NCI-H2227 (cell line): ENCODE data around the gene PPFIA1.
A peak's percentile ranks its signal among the peaks of the same experiment; 100 is the strongest.

Source experiments
- DNase-seq: peaks from one replicate; lab custom pipeline; 2025; ENCODE audit not compliant: unreplicated experiment; lab: John Stamatoyannopoulos, UW

Gene PPFIA1

DNA sequence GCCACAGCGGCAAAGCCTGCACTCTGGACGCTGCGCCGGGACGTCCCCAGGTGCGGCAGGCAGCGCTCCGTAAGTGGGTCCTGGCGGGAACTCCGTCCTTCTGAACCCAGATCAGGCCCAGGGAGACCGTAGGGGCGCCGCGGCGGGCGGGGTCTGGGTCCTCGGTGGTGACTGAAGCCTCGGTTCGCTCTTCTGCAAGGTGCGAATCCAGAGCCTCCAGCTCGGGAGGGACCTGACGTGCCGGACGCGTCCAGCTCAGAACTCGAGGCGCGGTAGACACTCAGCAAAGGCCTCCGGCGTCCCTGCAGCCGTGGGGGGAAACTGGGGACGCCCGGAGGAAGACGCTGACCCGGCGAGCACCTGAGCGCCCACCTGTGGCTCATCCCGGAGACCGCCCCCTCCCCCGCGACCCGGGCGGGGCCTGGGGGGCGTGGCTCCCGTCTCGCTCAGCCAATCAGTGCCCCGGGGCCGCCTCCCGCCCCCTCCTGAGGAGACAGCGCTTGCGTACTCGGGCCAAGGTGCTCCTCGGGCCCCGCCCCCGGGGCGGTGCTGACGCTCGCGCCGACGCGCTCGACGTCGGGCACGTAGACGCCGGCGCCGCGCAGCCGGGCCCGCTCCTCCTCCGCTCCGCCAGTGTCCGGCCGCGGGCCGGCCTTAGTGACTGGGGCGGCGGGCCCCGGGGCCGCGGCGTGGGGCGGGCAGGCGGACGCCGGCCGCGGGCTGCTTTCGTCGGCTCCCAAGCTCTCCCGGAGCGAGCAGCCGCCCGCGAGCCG lies at the start of gene PPFIA1:
Gene PPFIA1 (plus strand): TSS at position 587 of the 773 bp plus-strand sequence. CDS start 1,483 bp downstream, outside the sequence.
- DNase-seq, result peak; percentile 99

DNA sequence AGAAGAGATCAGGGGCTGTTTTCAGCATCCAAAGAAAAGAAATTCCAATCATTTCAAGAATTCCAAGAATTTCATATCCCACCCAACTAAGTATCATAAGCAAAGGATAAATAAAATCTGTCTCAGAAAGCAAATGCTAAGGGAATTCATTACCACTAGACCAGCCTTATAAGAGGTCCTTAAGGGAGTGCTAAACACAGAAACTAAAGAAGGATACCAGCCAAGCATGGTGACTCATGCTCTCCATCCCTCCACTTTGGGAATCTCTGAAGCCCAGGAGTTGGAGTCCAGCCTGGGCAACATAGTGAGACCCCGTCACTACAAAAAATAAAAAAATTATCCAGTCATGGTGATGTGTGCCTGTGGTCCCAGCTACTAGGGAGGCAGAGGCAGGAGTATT lies 49.6 kb upstream of the PPFIA1 start:
- DNase-seq, result no peak

DNA sequence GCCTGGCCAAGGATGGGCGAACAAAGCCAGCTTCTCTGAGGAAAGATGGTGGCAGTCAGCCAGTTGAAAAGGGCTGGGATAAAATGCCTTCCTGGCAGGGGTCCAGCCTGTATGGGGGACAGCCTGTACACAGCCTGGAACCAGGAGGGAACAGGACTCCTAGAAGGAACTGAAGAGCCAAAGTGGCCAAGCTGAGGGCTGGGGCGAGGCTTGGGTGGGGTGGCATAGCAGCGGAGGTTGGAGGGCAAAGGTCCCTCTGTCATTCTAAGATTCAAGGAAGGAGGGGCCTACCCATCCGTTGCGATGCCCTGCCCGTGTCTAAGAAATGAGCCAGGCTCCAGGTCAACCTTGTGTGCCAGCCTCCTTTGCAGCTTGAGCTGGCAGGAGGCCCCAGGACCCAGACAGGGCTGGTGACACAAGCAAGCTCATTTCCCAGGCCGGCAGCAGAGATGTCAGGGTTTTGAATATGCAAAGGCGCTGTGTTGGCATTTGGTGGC lies 44.8 kb upstream of the PPFIA1 start:
- no peak for DNase-seq

DNA sequence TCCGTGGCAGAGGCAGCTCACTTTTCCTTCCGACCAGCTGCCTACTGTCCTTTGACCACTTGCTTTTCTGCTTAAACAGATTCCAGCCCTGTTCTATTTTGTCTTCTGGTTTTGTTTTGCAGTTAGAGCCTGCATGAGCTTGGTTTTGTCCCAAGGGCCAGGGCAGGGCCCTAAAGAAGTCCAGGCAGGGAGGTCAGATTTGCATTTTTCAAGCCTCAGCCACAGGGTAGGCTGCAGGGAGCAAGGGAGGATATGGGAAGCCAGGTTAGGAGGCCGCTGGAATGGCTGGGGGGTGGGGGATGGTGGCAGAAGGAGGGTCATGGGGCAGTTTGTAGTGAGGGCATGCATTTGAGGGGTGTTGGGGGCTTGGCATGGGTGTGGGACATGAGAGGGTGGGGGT lies 44.3 kb upstream of the PPFIA1 start:
- no peak for DNase-seq

DNA sequence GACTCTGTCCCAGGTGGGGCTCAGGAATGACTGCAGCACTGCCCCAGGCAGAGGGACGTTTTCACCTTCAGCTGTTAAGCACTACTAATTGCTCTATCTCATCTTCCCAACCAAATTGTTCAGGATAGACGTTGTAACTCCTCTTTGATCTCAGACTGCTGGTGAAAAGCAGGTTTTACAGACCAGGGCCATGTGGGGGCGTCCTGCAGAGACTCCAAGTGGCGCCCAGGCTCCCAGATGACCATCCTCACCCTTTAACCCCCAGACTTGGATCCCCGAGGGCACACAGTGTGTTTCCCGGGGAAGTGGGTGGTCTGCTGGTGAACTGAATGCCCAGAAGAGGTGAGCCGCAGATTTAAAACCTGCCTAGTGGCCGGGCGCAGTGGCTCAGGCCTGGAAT lies 43.5 kb upstream of the PPFIA1 start:
- no peak for DNase-seq

DNA sequence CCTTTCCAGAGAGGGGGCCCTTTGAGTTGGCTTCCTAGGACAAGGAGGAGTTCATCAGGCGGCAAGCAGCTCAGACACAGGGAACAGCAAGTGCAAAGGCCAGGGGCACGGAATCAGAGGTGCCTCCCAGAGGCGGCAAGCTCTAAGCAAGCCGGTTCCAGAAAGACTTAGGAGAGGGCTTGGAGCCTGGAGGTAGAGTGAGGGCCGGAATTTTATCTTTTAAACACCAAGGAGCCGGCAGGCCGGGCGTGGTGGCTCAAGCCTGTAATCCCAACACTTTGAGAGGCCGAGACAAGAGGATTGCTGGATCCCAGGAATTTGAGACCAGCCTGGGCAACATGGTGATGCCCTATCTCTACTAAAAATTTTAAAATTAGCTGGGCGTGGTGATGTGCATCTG lies 40.8 kb upstream of the PPFIA1 start:
- no peak for DNase-seq

DNA sequence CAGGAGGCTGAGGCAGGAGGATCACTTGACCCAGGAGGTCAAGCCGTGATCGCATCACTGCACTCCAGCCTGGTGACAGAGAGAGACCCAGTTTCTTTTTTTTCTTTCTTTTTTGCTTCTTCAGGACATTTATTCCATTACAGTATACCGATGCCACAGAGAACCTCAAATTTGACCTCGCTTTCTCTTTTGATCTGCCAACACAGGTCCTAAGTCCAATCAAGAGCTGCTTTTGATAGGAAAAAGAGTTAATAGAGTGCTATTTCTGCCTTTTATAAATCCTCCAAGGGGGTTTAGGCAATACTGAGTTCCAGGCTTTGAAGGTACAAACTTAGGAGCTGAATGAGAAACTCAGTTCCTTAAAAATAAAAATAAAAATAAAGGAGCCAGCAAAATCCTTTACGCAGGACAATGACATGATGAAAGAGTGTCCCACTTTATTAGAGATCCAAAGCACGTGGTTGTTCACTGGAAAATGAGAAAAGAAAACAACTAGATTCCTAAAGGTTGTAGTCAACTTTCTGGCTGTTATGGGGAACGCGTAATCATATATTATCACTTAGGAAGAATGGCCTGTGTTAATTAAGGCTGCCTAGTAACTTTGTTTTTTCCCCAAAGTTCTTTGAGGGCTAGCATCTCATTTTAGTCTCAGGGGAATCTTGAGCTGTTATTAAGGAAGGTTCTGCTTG lies 40.2 kb upstream of the PPFIA1 start:
- no peak for DNase-seq

DNA sequence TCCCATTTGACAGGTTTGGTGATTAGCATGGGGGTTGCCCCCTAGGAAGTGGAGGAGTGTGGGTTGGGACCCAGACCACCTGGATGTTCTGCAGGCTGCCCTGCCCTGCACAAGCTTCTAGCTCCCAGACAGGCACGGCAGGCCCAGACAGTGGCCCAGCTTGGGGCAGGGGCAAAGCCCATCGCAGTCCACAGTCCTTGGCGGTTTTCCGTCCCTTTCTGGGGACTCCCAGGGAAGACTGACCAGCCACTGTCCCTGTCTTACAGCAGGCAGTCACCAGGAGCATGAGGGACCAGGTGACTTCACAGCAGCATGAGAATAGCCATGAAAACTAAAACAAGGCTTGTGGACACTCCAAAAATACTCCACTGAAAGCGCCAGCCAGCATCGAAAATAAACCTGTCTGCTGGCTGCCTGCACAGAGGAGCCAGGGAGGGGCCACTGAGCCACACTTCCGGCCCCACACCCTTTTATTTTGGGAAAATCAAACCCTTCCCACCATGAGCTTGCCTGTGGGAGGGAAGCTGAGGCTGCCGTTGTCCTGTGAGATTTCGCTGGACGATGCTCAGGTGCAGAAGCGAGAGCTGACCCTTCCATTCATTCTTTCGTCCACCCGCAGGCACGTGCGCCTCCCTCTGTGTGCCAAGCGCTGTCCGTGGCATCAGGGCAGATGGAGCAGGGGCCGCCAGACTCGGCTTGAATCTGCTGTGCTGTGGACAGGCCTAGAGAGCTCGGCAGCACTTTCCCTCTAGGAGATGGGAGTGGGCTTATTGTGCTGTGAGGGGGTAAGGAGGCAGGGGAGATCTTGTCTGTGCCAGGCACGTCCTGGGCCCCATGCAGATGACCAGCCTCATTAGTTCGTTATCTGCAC lies 39.4 kb upstream of the PPFIA1 start:
- DNase-seq, result no peak

DNA sequence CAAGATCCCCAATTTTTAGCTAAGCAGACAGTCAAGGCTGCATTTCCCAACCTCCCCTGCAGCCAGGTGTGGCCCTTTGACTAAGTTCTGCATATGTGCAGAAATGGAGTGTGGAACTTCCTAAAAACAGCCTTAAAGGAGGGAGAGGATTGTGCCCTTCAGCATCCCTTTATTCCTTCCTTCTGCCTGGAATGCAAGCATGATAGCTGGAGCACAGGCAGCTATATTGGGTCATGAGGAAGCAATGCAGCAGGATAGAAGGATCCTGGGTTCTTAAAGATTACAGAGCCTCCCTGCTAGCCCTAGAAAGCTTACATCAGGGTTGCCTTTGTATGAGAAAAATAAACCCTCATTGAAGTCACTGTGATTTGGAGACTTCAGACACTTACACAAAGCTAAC lies 37.5 kb upstream of the PPFIA1 start:
- no peak for DNase-seq

DNA sequence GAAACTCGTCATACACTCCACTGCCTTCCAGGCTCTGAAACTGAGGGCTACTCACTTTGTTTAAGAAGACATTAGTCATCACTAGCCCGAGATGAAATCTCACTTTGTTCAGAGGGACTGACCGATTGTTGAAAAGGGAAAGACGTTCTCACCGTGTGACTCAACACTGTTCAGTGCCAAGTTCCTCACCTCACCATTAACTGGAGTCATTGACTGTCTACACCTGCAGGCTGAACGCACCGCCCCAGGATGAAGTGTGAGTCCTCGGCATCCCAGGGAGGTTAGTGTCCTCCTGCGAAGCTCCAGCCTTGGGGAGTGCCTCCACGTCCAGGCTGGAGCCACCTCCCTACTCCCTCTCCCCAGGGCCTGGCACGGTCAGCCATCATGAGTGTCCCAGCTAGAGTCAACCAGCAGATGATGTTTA lies 37.0 kb upstream of the PPFIA1 start:
- DNase-seq, result no peak

DNA sequence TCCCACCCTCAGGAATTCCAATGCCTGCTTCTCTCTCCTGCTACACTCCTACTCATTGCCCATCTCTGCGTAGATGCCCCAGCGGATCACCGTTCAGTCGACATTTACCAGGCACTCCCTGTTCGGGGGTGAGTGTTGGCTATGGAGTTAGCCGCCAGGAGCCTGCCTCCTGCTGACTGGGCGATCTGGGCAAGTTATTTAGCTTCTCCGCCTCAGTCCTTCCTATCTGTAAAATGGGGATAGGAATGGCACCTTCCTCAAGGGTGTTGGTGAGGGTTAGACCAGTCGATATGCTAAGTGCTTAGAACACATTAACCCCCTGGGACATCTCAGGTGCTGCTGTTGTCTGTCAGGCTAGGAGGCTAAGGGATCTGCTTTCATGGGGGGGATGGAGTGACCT lies 36.5 kb upstream of the PPFIA1 start:
- no peak for DNase-seq

DNA sequence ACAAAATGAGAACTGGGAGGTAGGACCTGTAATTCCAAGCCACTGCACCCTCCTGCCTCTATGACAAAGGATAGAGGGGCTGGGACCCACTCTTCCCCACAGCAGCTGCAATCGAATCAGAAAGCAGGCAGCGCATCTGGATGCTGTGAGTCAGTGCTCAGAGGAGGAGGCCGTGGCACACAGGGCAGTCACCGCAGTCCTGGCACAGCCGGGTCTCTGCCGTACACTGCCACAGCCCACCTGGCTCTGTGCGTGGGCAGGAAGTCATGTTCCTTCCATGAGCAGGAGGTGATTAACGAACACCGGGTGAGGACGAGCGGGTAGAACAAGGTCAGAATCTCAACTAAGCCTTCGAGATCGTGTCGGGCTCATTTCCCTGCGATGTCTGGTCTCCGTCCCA lies 30.2 kb upstream of the PPFIA1 start:
- DNase-seq, result no peak

DNA sequence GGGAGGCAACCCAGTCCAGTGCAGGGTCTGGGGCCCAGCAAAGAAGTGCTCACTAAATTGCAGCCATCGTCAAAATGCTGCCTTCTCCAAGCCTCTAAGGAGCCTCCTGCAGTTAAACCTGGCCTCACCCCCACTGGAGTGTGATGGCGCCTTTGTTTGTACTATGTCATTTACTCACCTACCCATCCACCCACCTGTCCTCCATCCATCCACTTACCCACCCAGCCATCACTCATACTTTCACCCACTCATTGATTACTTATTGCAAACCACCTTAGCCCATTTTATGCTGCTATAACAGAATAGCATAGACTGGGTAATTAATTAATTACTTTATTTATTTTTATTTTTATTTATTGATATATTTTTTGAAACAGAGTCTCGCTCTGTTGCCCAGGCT lies 28.8 kb upstream of the PPFIA1 start:
- DNase-seq, result no peak

DNA sequence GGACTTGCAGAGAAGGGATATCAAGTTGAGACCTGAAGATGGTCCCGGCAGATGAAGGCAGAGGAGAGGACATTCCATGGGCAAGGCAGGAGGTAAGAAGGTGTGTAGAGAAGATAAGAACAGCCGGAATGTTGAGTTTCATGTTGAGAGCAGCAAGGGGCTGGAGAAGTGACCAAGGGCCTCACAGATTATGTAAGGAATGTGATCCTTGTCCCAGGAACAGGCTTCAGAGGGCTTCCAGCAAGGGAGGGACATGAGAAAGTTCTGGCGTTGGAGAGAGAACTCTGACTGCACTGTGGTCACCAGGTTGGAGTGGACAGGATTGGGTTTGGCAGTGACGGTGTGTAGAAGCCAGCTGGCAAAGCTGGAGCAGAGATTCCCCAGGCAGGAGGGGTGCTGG lies 27.6 kb upstream of the PPFIA1 start:
- DNase-seq, result no peak

DNA sequence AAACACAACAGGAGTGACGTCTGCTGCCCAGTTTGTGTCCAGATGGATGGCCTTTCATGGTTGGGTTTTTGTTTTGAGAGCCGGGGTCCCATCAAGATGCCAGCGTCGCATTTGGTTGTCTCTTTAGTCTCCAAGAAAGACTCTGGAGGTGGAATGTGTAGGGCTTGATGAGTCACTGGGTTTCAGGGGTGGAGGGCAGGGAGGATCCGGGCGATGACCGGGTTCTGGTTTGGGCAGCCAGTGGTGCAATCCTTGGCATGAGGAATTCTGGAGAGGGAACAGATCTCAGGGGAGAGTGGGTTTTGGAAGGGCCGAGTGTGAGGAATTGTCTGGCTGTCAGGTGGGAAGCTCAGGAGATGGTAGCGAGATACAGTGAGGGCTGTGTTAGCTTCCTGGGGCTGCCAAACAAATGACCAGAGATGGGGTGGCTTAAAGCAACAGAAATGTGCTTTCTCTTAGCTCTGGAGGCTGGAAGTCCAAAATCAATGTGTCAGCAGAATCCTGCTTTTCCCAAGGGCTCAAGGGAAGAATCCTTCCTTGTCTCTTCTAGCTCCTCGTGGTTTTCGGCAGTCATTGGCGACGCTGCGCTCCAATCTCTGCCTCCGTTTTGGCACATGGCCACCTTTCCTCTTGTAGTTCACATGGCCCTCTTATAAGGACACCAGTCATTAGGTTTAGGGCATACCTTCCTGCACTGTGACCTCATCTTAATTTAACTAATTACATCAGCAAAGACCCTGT lies 26.4 kb upstream of the PPFIA1 start:
- no peak for DNase-seq

DNA sequence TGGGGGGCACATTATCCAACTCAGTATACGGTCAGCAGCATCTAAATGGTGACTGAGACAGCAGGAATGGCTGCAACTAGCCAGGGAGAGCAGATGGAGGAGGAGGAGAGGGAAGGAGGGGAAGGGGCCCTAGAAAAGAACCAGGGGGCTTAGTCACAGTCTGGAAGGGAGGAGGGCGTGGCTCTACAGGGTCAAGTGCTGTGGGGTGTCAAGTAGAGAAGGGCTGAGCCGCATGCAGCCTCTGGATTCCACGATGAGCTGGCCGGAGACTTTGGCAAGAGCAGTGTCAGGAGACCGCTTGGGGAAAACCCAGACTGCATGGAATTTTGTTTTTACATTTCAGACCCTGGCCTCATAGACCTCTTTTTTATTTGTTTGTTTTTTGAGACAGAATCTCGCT lies 25.8 kb upstream of the PPFIA1 start:
- DNase-seq, result no peak

DNA sequence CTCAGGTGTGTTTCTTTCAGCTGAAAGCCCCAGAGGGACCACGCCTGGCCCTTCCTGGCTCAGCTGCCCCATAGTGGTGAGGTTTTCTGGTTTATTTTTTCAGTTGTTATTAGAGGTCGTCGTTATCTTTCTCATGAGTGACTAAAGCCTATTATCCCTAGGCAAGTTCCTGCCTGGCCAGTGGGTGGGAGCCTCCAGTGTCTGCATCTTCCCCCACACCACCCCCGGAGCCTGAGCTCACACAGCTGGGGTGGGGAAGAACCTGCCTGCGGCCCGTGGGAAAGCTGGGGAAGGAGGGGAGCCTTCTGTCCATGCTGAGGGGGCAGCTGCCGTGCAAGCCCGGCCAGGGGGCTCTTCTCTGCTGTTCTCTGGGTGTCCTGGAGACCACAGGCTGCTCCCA lies 24.3 kb upstream of the PPFIA1 start:
- no peak for DNase-seq

DNA sequence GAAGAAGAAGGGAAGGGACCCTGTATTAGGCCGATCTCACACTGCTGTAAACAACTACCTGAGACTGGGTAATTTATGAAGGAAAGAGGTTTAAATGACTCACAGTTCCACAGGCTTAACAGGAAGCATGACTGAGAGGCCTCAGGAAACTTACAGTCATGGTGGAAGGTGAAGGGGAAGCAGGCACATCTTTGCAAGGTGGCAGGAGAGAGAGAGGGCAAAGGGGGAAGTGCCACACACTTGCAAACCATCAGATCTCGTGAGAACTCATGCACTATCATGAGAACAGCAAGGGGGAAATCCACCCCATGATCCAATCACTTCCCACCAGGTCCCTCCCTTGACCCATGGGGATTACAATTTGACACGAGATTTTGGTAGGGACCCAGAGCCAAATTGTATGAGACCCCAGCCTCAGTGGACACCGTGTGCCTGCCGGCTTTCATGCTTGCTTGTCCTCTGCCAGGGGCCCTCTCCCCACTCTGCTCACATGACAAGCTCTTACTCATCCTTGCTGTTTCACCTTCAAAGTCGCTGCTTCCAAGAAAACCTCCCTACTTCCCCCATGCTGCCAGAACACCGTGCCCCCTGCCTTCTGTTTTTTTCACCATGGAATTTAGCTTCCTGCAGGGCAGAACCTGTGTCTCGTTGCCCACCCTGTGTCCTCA lies 23.3 kb upstream of the PPFIA1 start:
- DNase-seq, result no peak

DNA sequence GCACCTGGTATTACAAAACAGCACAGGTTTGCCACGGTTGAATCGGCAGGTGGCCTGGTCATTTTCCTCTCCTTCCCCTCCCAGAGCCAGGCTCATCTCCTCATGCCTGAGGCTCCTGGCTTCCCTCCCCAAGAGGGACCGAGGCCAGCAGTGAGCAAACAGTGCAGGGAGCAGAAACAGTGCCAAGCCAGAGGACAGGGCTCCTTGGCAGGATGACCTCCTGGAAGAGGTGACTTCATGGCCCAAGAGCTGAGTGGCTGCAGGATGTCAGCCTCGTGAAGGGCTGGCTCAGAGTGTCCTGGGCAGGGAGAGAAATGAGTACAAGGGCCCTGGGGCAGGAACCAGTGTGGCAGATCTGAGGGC lies 22.8 kb upstream of the PPFIA1 start:
- DNase-seq, result no peak

DNA sequence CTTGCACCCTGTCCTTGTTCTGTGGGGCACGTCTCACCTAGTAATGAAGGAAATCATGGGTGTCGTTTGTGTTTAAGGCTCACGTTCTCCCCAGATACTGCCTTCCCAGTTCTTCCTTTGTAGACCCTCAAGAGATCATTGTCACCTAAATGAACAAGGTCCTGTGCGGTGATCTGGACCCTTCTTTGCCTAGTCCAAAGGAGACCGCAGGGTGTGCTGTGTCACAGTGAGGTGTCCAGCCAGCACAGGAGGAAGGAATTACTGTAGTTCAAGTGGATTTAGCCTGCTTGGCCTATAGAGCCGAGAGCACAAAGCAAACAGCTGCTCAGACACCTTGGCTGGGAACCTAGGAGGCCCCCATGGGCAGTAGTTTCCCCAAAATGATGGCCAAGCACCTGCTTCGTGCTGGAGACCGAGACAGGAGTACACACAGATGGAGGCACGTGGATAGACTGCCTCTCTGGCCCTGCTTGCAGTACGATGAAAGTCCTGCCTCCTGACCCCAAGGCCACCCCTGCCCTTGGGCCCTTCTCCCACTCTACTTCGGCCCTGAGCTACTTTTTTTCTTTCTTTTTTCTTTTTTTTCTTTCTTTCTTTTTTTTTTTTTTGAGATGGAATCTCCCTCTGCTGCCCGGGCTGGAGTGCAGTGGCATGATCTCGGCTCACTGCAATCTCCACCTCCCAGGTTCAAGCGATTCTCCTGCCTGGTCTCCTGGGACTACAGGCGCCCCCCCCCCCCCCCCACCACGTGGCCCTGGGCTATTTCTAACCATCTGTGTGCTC lies 19.4 kb upstream of the PPFIA1 start:
- DNase-seq, result no peak
